ENCODE results near the gene ZRANB3. TPM values are rescaled to one million over a fixed set of nuclear protein-coding genes. Genes with fewer than 3 reads are reported as not detected.

ZRANB3 gene
- total RNA-seq, 1 donor from 2014 or later: 3.7 TPM

DNA sequence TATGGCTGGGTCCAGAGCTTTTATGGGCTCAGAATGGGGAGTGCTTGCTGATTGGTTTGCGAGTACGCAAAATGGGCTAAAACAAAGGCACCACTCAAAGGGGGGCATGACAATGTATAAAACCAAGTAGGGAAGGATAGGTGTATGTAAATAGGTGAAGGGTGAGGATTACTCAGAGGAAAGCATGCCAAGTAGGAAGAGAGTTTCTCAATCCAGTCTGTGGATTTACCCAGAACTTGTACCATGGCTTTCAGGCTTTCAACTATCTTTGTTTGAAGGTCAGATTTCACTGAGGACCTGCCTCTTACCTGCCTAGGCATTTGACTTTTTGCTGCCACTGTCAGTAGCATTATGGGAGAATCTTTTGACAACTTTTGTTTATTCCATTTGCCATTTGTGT lies 386.7 kb downstream of the ZRANB3 start:
- intact Hi-C loops (cut with DNase I): no loop called here
- Histone ChIP-seq H3K27ac (no peak overlapping the region), H3K36me3 (peaks cover 17% of the 10 kb centered on the region), H3K4me3 (no peak overlapping the region), H3K4me1 (no peaks in the 10 kb centered on the region), H3K9me3 (peaks cover 19% of the 10 kb centered on the region), H3K27me3 (ENCODE audit: low read depth) (no peaks in the 10 kb centered on the region)
- ATAC-seq: no peak
- no peak for DNase-seq
- TF ChIP-seq, protein P1, sequence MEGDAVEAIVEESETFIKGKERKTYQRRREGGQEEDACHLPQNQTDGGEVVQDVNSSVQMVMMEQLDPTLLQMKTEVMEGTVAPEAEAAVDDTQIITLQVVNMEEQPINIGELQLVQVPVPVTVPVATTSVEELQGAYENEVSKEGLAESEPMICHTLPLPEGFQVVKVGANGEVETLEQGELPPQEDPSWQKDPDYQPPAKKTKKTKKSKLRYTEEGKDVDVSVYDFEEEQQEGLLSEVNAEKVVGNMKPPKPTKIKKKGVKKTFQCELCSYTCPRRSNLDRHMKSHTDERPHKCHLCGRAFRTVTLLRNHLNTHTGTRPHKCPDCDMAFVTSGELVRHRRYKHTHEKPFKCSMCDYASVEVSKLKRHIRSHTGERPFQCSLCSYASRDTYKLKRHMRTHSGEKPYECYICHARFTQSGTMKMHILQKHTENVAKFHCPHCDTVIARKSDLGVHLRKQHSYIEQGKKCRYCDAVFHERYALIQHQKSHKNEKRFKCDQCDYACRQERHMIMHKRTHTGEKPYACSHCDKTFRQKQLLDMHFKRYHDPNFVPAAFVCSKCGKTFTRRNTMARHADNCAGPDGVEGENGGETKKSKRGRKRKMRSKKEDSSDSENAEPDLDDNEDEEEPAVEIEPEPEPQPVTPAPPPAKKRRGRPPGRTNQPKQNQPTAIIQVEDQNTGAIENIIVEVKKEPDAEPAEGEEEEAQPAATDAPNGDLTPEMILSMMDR (IDR thresholded peaks at IDR 0.05): no peak

DNA sequence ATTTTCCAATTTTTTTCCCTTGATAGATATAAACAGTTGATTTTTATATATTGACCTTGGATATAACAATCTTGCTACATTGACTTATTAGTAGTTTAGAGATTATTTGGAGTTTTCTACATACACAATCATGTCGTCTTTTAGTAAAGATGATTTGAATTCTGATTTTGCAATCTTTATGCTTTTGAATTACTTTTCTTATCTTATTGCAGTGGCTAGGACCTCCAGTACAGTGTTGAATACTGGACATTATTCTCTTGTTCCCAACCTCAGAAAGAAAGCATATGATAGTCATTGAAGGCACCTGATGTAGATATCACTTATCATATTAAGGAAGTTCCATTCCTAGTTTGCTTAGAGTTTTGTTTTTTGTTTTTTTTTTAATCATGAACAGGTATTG lies 388.7 kb downstream of the ZRANB3 start:
- H3K36me3 ChIP-seq: peaks cover 37% of the 10 kb centered on the region
- DNase-seq (no peak), ATAC-seq (no peak)
- intact Hi-C loops (cut with DNase I): no loop called here
- H3K4me3 ChIP-seq: no peak overlapping the region
- no peaks in the 10 kb centered on the region for H3K4me1 ChIP-seq
- H3K9me3 ChIP-seq: peaks cover 19% of the 10 kb centered on the region
- H3K27me3 ChIP-seq (ENCODE audit: low read depth): no peaks in the 10 kb centered on the region
- TF ChIP-seq, protein P1 (IDR thresholded peaks at IDR 0.05): no peak
- no peak overlapping the region for H3K27ac ChIP-seq

DNA sequence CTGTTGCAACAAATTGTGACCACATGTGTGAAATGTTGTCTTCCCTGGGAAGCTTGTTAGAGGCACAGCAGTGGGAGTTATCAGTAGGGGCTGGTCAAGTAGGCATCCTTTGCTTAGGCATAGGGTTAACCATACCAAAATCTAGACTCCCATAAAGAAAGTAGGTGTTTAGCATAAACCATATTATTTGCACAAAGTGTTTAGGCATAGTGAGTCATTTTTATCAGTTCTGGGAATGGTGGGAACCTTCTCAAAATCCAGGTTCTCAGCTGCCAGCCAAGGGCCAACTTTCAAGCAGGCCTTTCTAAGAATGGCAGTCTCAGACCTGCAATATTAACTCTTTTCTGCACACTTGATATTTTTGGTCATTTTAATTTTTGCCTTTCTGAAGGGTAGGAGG lies 390.4 kb downstream of the ZRANB3 start:
- intact Hi-C loops (cut with DNase I): no loop called here
- Histone ChIP-seq H3K9me3 (peaks cover 19% of the 10 kb centered on the region), H3K27ac (no peak overlapping the region), H3K4me1 (no peaks in the 10 kb centered on the region), H3K27me3 (ENCODE audit: low read depth) (no peaks in the 10 kb centered on the region), H3K4me3 (no peak overlapping the region), H3K36me3 (peaks cover 54% of the 10 kb centered on the region)
- ATAC-seq (no peak), DNase-seq (no peak)
- TF ChIP-seq, protein P1 (IDR thresholded peaks at IDR 0.05): no peak

DNA sequence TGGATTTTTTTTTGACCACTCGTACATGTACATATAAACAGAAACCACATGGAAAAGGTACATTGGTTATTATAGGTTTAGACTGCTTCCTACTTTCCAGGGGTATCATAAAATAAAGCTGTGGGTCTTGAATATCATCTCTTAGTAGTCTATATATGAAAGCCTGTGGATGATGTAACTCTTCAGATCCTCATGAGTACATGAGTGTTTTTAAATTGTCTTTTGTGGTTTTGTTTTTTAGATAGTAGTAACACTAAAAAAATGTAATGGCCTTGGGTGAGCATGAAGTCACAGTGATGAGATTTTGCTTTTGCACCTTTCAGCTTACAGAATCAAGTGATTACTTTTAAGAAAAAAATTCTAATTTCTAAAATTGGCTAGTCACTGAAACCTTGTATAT lies 398.7 kb downstream of the ZRANB3 start:
- H3K9me3 ChIP-seq: no peaks in the 10 kb centered on the region
- H3K4me3 ChIP-seq: no peak overlapping the region
- intact Hi-C loops (cut with DNase I): no loop called here
- TF ChIP-seq, protein P1 (IDR thresholded peaks at IDR 0.05): no peak
- H3K4me1 ChIP-seq: no peaks in the 10 kb centered on the region
- ATAC-seq (no peak), DNase-seq (no peak)
- no peak overlapping the region for H3K27ac ChIP-seq
- H3K36me3 ChIP-seq: peaks cover 95% of the 10 kb centered on the region
- H3K27me3 ChIP-seq (ENCODE audit: low read depth): no peaks in the 10 kb centered on the region

DNA sequence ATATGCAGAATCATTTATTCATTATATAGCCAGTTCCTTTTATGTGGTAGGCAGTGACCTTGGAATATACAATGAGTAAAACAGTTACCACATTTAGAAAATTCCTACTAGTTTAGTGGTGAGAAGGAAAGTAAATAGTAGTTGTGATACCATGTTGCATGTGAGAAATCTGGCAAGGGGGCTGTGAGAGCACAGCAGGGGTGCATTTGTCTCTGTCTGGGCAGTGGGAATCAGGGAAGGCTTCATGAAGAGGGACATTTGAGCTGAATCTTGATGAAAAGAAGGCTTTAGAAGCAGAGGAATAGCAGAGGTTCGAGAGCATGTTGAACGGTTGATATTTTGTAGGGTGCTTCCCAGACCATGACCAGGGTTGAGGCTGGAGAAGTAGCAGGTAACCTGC lies 400.3 kb downstream of the ZRANB3 start:
- Histone ChIP-seq H3K4me1 (no peaks in the 10 kb centered on the region), H3K36me3 (peaks cover 95% of the 10 kb centered on the region), H3K9me3 (no peaks in the 10 kb centered on the region), H3K27ac (no peak overlapping the region), H3K4me3 (no peak overlapping the region), H3K27me3 (ENCODE audit: low read depth) (no peaks in the 10 kb centered on the region)
- no peak for ATAC-seq
- TF ChIP-seq, protein P1 (IDR thresholded peaks at IDR 0.05): no peak
- intact Hi-C loops (cut with DNase I): no loop called here
- DNase-seq: no peak

DNA sequence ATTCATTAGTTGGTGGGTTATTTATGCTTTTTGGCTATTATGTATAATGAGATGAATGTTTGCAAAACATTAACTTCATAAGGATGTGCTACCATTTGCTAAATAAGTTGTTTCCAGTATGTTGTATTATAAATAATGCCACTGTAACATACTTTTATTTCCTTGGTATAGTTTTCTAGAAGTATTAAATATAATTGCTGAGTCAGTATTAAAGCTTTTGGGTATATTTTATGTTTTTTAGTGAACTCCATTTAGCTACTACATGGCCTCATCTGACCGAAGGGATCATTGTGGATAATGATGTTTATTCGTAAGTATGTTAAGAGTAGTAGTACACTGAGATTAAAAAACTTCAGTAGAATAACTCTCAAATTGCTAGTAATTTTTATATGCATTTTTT lies 405.1 kb downstream of the ZRANB3 start:
- DNase-seq (no peak), ATAC-seq (no peak)
- no peaks in the 10 kb centered on the region for H3K27me3 ChIP-seq (ENCODE audit: low read depth)
- H3K4me1 ChIP-seq: no peaks in the 10 kb centered on the region
- TF ChIP-seq, protein P1 (IDR thresholded peaks at IDR 0.05): no peak
- no peaks in the 10 kb centered on the region for H3K9me3 ChIP-seq
- intact Hi-C loops (cut with DNase I): no loop called here
- no peak overlapping the region for H3K27ac ChIP-seq
- peaks cover 85% of the 10 kb centered on the region for H3K36me3 ChIP-seq
- H3K4me3 ChIP-seq: no peak overlapping the region
